ENCODE measurements around the gene P2RX7.

P2RX7 gene

GRCh38 chr12:121131941-121132341 is 735 bp upstream of the P2RX7 start:
- Histone ChIP-seq H3K4me2 (peak overlapping the region; percentile 82), H3K36me3 (ENCODE audit: insufficient read depth) (no peaks in the 10 kb centered on the region), H3K4me1 (ENCODE audit: low read depth, poor library complexity, severe bottlenecking) (peaks cover 60% of the 10 kb centered on the region), H3K27me3 (ENCODE audit: insufficient read depth, low read depth) (no peaks in the 10 kb centered on the region), H3K27ac (peak overlapping the region; percentile 74; the same call in 1 of the 2 replicates), H3K9ac (no peak overlapping the region), H3K4me3 (IDR thresholded peaks at IDR 0.05; ENCODE audit: insufficient read depth, low read depth, low read length) (no peak overlapping the region), H2AFZ (ENCODE audit: low read depth) (no peak overlapping the region; the same call in 1 of the 2 replicates), H4K20me1 (ENCODE audit: insufficient read depth) (no peaks in the 10 kb centered on the region), H3K79me2 (ENCODE audit: insufficient read depth, low read depth) (peaks cover 26% of the 10 kb centered on the region)
- TF ChIP-seq, protein P1, sequence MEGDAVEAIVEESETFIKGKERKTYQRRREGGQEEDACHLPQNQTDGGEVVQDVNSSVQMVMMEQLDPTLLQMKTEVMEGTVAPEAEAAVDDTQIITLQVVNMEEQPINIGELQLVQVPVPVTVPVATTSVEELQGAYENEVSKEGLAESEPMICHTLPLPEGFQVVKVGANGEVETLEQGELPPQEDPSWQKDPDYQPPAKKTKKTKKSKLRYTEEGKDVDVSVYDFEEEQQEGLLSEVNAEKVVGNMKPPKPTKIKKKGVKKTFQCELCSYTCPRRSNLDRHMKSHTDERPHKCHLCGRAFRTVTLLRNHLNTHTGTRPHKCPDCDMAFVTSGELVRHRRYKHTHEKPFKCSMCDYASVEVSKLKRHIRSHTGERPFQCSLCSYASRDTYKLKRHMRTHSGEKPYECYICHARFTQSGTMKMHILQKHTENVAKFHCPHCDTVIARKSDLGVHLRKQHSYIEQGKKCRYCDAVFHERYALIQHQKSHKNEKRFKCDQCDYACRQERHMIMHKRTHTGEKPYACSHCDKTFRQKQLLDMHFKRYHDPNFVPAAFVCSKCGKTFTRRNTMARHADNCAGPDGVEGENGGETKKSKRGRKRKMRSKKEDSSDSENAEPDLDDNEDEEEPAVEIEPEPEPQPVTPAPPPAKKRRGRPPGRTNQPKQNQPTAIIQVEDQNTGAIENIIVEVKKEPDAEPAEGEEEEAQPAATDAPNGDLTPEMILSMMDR (conservative IDR thresholded peaks at IDR 0.05; ENCODE audit: low read depth, low read length), result no peak

DNA sequence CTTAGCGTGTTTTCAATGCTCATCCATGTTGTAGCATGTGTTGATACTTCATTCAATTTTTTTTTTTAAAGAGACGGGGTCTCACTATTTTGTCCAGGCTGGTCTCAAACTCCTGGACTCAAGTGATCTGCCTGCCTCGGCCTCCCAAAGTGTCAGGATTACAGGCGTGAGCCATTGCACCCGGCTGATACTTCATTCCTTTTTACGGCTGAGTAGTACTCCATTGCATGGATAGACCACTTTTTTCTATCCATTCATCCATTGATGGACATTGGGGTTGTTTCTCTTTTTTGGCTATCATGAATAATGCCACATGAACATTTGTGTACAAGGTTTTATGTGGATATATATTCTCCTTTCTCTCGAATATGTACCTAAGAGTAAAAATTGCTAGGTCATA is 1.2 kb downstream of the P2RX7 start:
- Histone ChIP-seq H3K4me2 (peak overlapping the region; percentile 82), H3K4me3 (IDR thresholded peaks at IDR 0.05; ENCODE audit: insufficient read depth, low read depth, low read length) (no peak overlapping the region), H3K9ac (peak overlapping the region; percentile 53; the same call in 1 of the 2 replicates), H3K36me3 (ENCODE audit: insufficient read depth) (no peaks in the 10 kb centered on the region), H4K20me1 (ENCODE audit: insufficient read depth) (no peaks in the 10 kb centered on the region), H2AFZ (ENCODE audit: low read depth) (no peak overlapping the region), H3K27me3 (ENCODE audit: insufficient read depth, low read depth) (no peaks in the 10 kb centered on the region), H3K79me2 (ENCODE audit: insufficient read depth, low read depth) (peaks cover 27% of the 10 kb centered on the region), H3K4me1 (ENCODE audit: low read depth, poor library complexity, severe bottlenecking) (peaks cover 50% of the 10 kb centered on the region), H3K27ac (peak overlapping the region; percentile 74)
- TF ChIP-seq, protein P1 (conservative IDR thresholded peaks at IDR 0.05; ENCODE audit: low read depth, low read length), result no peak

DNA sequence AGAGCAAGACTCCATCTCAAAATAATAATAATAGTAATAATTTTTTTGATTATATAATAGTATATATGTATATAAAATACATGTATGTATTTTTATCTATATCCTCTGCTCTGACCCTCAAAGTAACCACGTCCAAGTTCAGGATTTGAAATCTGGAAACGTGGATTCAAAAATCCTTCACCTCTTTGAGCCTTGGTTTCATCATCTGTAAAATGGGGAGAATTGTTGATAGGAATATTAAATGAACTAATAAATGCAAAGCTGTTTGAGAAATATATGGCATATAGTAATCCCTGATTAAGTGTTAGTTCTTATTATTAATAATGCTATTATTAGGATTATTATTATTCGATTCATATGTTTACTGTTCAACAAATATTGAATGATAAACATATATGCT is 2.6 kb downstream of the P2RX7 start:
- Histone ChIP-seq H4K20me1 (ENCODE audit: insufficient read depth) (no peaks in the 10 kb centered on the region), H3K9ac (no peak overlapping the region), H2AFZ (ENCODE audit: low read depth) (no peak overlapping the region), H3K79me2 (ENCODE audit: insufficient read depth, low read depth) (peaks cover 27% of the 10 kb centered on the region), H3K27me3 (ENCODE audit: insufficient read depth, low read depth) (no peaks in the 10 kb centered on the region), H3K27ac (no peak overlapping the region), H3K36me3 (ENCODE audit: insufficient read depth) (no peaks in the 10 kb centered on the region), H3K4me3 (IDR thresholded peaks at IDR 0.05; ENCODE audit: insufficient read depth, low read depth, low read length) (no peak overlapping the region), H3K4me2 (no peak overlapping the region), H3K4me1 (ENCODE audit: low read depth, poor library complexity, severe bottlenecking) (peaks cover 38% of the 10 kb centered on the region)
- TF ChIP-seq, protein P1 (conservative IDR thresholded peaks at IDR 0.05; ENCODE audit: low read depth, low read length), result no peak

DNA sequence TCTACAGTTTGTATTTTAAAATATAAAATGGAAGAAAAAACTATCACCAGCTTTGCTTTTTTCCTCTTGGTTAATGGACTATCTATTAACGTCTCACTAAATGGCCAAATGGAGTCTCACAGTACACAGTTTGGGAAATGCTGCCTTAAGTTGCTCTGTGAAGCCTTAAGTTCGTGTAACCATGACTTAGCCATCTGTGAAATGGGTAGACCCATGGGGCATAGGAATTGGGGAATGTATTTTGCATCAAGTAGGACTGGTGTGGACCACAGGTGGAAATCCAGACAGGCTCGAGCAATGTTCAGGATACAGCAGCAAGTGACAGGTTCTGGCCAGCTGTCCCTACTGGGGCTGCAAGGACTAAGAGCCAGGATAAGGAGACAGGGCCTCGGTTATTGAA is 4.8 kb downstream of the P2RX7 start:
- no peak overlapping the region for H3K4me3 ChIP-seq (IDR thresholded peaks at IDR 0.05; ENCODE audit: insufficient read depth, low read depth, low read length)
- no peak overlapping the region for H3K27ac ChIP-seq
- TF ChIP-seq, protein P1 (conservative IDR thresholded peaks at IDR 0.05; ENCODE audit: low read depth, low read length), result no peak
- H4K20me1 ChIP-seq (ENCODE audit: insufficient read depth), result no peaks in the 10 kb centered on the region
- no peak overlapping the region for H3K4me2 ChIP-seq
- no peaks in the 10 kb centered on the region for H3K36me3 ChIP-seq (ENCODE audit: insufficient read depth)
- H3K27me3 ChIP-seq (ENCODE audit: insufficient read depth, low read depth), result no peaks in the 10 kb centered on the region
- peaks cover 27% of the 10 kb centered on the region for H3K79me2 ChIP-seq (ENCODE audit: insufficient read depth, low read depth)
- H2AFZ ChIP-seq (ENCODE audit: low read depth), result no peak overlapping the region
- peaks cover 17% of the 10 kb centered on the region for H3K4me1 ChIP-seq (ENCODE audit: low read depth, poor library complexity, severe bottlenecking)
- H3K9ac ChIP-seq, result no peak overlapping the region
